CD4-positive, alpha-beta memory T cell (primary cell): ENCODE measurements around the gene REV3L. TPM values are rescaled to one million over a fixed set of nuclear protein-coding genes. Genes with fewer than 3 reads are reported as not detected.

Source experiments
- CTCF ChIA-PET: fragments of 350-600 bp; sonication (Branson Sonifier 250); formaldehyde crosslinking; loops from one replicate; lab custom pipeline; 2021; ENCODE audit warnings: inconsistent platforms; ENCODE audit not compliant: partially characterized antibody; lab: Charles Lee
- POLR2A ChIA-PET: fragments of 350-600 bp; sonication (Branson Sonifier 250); formaldehyde crosslinking; loops from one replicate; lab custom pipeline; 2021; ENCODE audit not compliant: partially characterized antibody; lab: Charles Lee
- DNase-seq, 5 donors: peaks; one replicate each; pipeline versions ENCODE4 v3.0.0 to v3.0.0-alpha.2; 2020 to 2022; ENCODE audit warnings: mixed read lengths in 1 of 5
- H3K27ac ChIP-seq: one replicate; pipeline ENCODE4 v1.7.0; 2013; ENCODE audit warnings: low read depth, low read length
- H3K27me3 ChIP-seq: 2 replicates; pipeline ENCODE4 v1.7.0; 2013; ENCODE audit warnings: mild to moderate bottlenecking, low read length, moderate library complexity; ENCODE audit not compliant: insufficient read depth
- H3K36me3 ChIP-seq: 2 replicates; pipeline ENCODE4 v1.7.0; 2013; ENCODE audit warnings: mild to moderate bottlenecking, low read length, moderate library complexity; ENCODE audit not compliant: insufficient read depth
- H3K4me1 ChIP-seq: 2 replicates; pipeline ENCODE4 v1.7.0; 2013; ENCODE audit warnings: mild to moderate bottlenecking, low read length, moderate library complexity; ENCODE audit not compliant: insufficient read depth
- H3K4me3 ChIP-seq, 2 donors: one replicate each; pipeline ENCODE4 v1.7.0; 2013; ENCODE audit warnings: low read length in 2 of 2, mild to moderate bottlenecking in 1 of 2
- H3K9me3 ChIP-seq, 2 donors: one replicate each; pipeline ENCODE4 v1.7.0; 2013; ENCODE audit warnings: low read length in 2 of 2, control low read depth in 1 of 2; ENCODE audit not compliant: control insufficient read depth in 1 of 2
- H3K27ac Mint-ChIP-seq, 7 donors: one replicate each; pipeline ENCODE4 v1.8.0; 2020 to 2021; ENCODE audit warnings: mixed read lengths in 7 of 7, mild to moderate bottlenecking in 6 of 7, inconsistent platforms in 3 of 7, moderate library complexity in 3 of 7
- H3K27me3 Mint-ChIP-seq, 2 donors: one replicate each; pipeline ENCODE4 v1.8.0; 2020 to 2021; ENCODE audit warnings: mixed read lengths in 2 of 2
- H3K36me3 Mint-ChIP-seq, 2 donors: one replicate each; pipeline ENCODE4 v1.8.0; 2020 to 2021; ENCODE audit warnings: mixed read lengths in 2 of 2, inconsistent platforms in 1 of 2, mild to moderate bottlenecking in 1 of 2
- H3K4me1 Mint-ChIP-seq, 4 donors: one replicate each; pipeline ENCODE4 v1.8.0; 2020 to 2021; ENCODE audit warnings: mixed read lengths in 4 of 4, mild to moderate bottlenecking in 1 of 4
- H3K4me3 Mint-ChIP-seq, 8 donors: one replicate each; pipeline ENCODE4 v1.8.0; 2020 to 2021; ENCODE audit warnings: mixed read lengths in 8 of 8, mild to moderate bottlenecking in 7 of 8, moderate library complexity in 6 of 8, inconsistent platforms in 3 of 8
- H3K9me3 Mint-ChIP-seq, 8 donors: one replicate each; pipeline ENCODE4 v1.8.0; 2020 to 2021; ENCODE audit warnings: mixed read lengths in 8 of 8, mild to moderate bottlenecking in 5 of 8, inconsistent platforms in 3 of 8, moderate library complexity in 1 of 8
- intact Hi-C: fragments of 100-400 bp; cut with micrococcal nuclease; formaldehyde crosslinking; loops from one replicate; pipeline ENCODE4 v1.15.1; 2023
- polyA plus RNA-seq, 2 donors: library from polyadenylated mRNA; unstranded; fragments of 300-500 nt; fragmentation: Illumina TruSeq; gene quantifications; one replicate each; pipeline ENCODE4 v1.2.3, GENCODE V29; 2021
- total RNA-seq, 2 experiments: library from RNA; stranded (reverse); gene quantifications; one replicate each; pipeline ENCODE4 v1.2.3, GENCODE V29; 2021

The REV3L gene
- total and polyA plus RNA-seq, 4 experiments from 2014 or later, result 8.0 to 34.5 (median 24.5) TPM

DNA sequence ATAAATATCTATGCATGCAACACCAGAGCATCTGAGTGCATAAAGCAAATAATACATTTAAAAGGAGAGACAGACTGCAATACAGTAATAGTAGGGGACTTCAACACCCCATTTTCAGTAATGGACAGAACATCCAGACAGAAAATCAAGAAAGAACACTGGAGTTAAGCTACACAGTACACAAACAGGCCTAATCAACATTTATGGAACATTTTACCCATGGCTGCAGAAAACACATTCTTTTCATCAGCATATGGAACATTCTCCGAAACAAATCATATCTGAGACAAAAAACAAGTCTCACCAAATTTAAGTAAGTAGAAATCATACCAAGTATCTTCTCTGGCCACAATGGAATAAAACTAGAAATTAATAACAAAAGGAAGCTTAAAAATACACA lies 50.5 kb downstream of the REV3L start:
- ChIA-PET CTCF (no interaction called here), POLR2A (no interaction called here)
- H3K36me3 ChIP-seq, result no peaks in the 10 kb centered on the region
- Mint-ChIP-seq H3K9me3 (peaks cover 0 to 24% (median 15%) of the 10 kb centered on the region in 8 donors), H3K4me1 (peaks cover 43 to 66% (median 48%) of the 10 kb centered on the region in 4 donors), H3K36me3 (peaks cover 24 to 46% of the 10 kb centered on the region in 2 donors), H3K27me3 (no peaks in the 10 kb centered on the region), H3K27ac (peak overlapping the region in 2 of 7 donors; percentile 39 to 55), H3K4me3 (peak overlapping the region in 2 of 8 donors; percentile 3 to 30)
- peaks cover 14% of the 10 kb centered on the region for H3K4me1 ChIP-seq
- H3K4me3 ChIP-seq, result no peak overlapping the region
- intact Hi-C loops, result no loop called here
- no peak overlapping the region for H3K27ac ChIP-seq
- H3K9me3 ChIP-seq, result no peaks in the 10 kb centered on the region
- DNase-seq, result no peak
- H3K27me3 ChIP-seq, result no peaks in the 10 kb centered on the region

DNA sequence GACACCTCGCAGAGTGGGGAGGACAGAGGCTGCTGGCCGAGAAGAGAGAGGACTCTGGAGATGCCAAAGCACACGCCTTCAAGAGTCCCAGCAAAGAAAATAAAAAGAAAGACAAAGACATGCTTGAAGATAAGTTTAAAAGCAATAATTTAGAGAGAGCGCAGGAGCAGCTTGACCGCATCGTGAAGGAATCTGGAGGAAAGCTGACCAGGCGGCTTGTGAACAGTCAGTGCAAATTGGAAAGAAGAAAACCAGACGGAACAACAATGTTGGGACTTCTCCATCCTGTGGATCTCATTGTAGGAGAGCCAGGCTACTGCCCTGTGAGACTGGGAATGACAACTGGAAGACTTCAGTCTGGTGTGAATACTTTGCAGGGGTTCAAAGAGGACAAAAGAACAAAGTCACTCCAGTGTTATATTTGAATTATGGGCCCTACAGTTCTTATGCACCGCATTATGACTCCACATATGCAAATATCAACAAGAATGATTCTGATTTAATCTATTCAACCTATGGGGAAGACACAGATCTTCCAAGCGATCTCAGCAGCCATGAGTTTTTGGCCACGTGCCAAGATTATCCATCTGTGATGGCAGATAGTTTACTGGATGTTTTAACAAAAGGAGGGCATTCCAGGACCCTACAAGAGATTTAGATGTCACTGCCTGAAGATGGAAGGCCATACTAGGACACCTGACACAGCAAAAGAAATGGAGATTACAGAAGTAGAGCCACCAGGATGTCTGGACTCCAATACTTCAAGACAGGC lies 52.2 kb downstream of the REV3L start:
- Mint-ChIP-seq H3K27me3 (no peaks in the 10 kb centered on the region), H3K27ac (peak overlapping the region in 1 of 7 donors; percentile 25), H3K4me1 (peaks cover 43 to 68% (median 50%) of the 10 kb centered on the region in 4 donors), H3K36me3 (peaks cover 24 to 46% of the 10 kb centered on the region in 2 donors), H3K9me3 (peaks cover 0 to 25% (median 17%) of the 10 kb centered on the region in 8 donors), H3K4me3 (no peak overlapping the region)
- H3K4me3 ChIP-seq, result no peak overlapping the region
- CTCF ChIA-PET, result no interaction called here
- no peaks in the 10 kb centered on the region for H3K9me3 ChIP-seq
- H3K36me3 ChIP-seq, result no peaks in the 10 kb centered on the region
- intact Hi-C loops, result no loop called here
- no peak overlapping the region for H3K27ac ChIP-seq
- peaks cover 28% of the 10 kb centered on the region for H3K4me1 ChIP-seq
- no peak for DNase-seq
- POLR2A ChIA-PET, result no interaction called here
- H3K27me3 ChIP-seq, result no peaks in the 10 kb centered on the region

DNA sequence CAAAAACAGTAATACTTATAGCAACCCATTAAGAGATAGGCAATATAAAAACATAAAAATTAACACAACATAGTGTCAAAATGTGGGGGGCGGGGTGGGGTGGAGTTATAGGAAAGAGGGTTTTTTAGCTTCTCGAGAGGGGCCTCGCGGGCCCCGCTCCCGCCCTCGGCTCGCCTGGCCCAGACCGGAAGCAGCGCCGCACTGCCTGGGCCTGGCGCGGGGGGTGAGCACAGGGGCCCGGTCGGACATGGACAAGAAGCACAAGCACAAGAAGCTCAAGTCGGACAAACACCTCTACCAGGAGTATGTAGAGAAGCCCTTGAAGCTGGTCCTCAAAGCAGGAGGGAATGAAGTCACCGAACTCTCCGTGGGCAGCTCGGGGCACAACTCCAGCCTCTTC lies 53.4 kb downstream of the REV3L start:
- POLR2A ChIA-PET, result no interaction called here
- intact Hi-C loops, result no loop called here
- DNase-seq, result no peak
- H3K36me3 ChIP-seq, result no peaks in the 10 kb centered on the region
- no peak overlapping the region for H3K4me3 Mint-ChIP-seq
- peaks cover 24 to 38% of the 10 kb centered on the region in 2 donors for H3K36me3 Mint-ChIP-seq
- no peaks in the 10 kb centered on the region for H3K9me3 ChIP-seq
- H3K27ac Mint-ChIP-seq, result peak overlapping the region in 3 of 7 donors; percentile 16 to 76 (median 71)
- H3K4me1 Mint-ChIP-seq, result peaks cover 34 to 64% (median 47%) of the 10 kb centered on the region in 4 donors
- no peak overlapping the region for H3K4me3 ChIP-seq
- H3K9me3 Mint-ChIP-seq, result peaks cover 0 to 25% (median 17%) of the 10 kb centered on the region in 8 donors
- peaks cover 28% of the 10 kb centered on the region for H3K4me1 ChIP-seq
- no peaks in the 10 kb centered on the region for H3K27me3 ChIP-seq
- H3K27ac ChIP-seq, result no peak overlapping the region
- H3K27me3 Mint-ChIP-seq, result no peaks in the 10 kb centered on the region
- CTCF ChIA-PET, result interaction anchor here (0.7 kb wide), 1 partner anchor 579 kb away, joined by 3 read pairs; no protein-coding TSS in a partner anchor

GRCh38 chr6:111428811-111429210 lies 54.2 kb downstream of the REV3L start:
- H3K9me3 Mint-ChIP-seq, result peaks cover 0 to 24% (median 17%) of the 10 kb centered on the region in 8 donors
- ChIA-PET CTCF (interaction anchor here (0.7 kb wide), 1 partner anchor 580 kb away, joined by 3 read pairs; no protein-coding TSS in a partner anchor), POLR2A (no interaction called here)
- H3K4me1 Mint-ChIP-seq, result peaks cover 35 to 68% (median 51%) of the 10 kb centered on the region in 4 donors
- peak overlapping the region in 2 of 8 donors; percentile 15 to 49 for H3K4me3 Mint-ChIP-seq
- DNase-seq, result no peak
- Histone ChIP-seq H3K4me1 (peaks cover 31% of the 10 kb centered on the region), H3K27me3 (no peaks in the 10 kb centered on the region), H3K9me3 (no peaks in the 10 kb centered on the region), H3K36me3 (no peaks in the 10 kb centered on the region), H3K4me3 (no peak overlapping the region), H3K27ac (no peak overlapping the region)
- no peaks in the 10 kb centered on the region for H3K27me3 Mint-ChIP-seq
- peaks cover 24 to 38% of the 10 kb centered on the region in 2 donors for H3K36me3 Mint-ChIP-seq
- intact Hi-C loops, result no loop called here
- H3K27ac Mint-ChIP-seq, result peak overlapping the region in 2 of 7 donors; percentile 30 to 75

DNA sequence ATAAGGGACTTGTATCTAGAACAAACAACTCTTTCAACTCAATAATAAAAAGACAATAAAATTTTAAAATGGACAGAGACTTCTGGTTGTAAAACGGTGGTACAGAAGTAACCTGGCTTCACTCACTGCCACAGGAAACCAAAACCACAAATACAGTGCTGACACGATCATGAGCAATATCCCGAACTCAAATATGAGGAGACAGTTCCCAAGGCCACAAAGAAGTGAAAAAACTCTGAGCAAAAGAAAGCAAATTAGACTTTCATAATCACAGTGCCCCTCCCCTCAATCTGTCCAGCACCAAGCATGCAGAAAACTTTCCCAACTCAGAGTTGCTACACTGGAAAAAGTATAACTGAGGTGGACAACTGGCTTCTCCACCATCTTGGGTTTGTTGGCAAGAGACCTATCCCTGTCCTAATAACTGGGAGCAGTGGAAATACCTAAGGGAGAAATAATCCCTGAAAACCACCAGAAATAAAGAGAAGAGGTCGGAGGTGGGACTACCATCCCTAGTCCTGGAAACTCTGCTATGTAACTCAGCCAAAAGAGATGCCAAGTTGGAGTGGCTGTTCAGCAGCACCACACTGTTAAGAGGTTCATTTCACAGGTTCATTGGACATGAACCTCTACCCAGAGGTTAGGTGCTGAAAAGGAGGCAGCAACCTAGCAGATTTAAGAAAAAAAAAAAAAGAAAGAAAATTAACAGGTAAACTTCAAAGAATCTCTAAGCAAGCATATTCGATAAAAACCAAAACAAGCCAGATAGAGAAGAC lies 55.5 kb downstream of the REV3L start:
- Histone ChIP-seq H3K27me3 (no peaks in the 10 kb centered on the region), H3K36me3 (no peaks in the 10 kb centered on the region), H3K9me3 (no peaks in the 10 kb centered on the region), H3K4me1 (peaks cover 26% of the 10 kb centered on the region), H3K4me3 (no peak overlapping the region), H3K27ac (no peak overlapping the region)
- Mint-ChIP-seq H3K4me3 (peak overlapping the region in 7 of 8 donors; percentile 25 to 82 (median 69)), H3K27me3 (no peaks in the 10 kb centered on the region), H3K9me3 (peaks cover 0 to 24% (median 17%) of the 10 kb centered on the region in 8 donors), H3K36me3 (peaks cover 24 to 38% of the 10 kb centered on the region in 2 donors), H3K27ac (peak overlapping the region in 3 of 7 donors; percentile 9 to 67 (median 48)), H3K4me1 (peaks cover 30 to 65% (median 47%) of the 10 kb centered on the region in 4 donors)
- POLR2A ChIA-PET, result no interaction called here
- peak in 4 of 5 donors; percentile 3 to 43 (median 12) for DNase-seq
- intact Hi-C loops, result no loop called here
- CTCF ChIA-PET, result no interaction called here

GRCh38 chr6:111423960-111424846 lies 58.8 kb downstream of the REV3L start:
- no peaks in the 10 kb centered on the region for H3K9me3 ChIP-seq
- peaks cover 22% of the 10 kb centered on the region for H3K4me1 ChIP-seq
- Mint-ChIP-seq H3K9me3 (peaks cover 0 to 17% (median 14%) of the 10 kb centered on the region in 8 donors), H3K27me3 (no peaks in the 10 kb centered on the region), H3K27ac (no peak overlapping the region), H3K4me1 (peaks cover 24 to 40% (median 34%) of the 10 kb centered on the region in 4 donors), H3K4me3 (peak overlapping the region in 1 of 8 donors; percentile 48), H3K36me3 (peaks cover 14 to 23% of the 10 kb centered on the region in 2 donors)
- intact Hi-C loops, result no loop called here
- H3K27me3 ChIP-seq, result no peaks in the 10 kb centered on the region
- POLR2A ChIA-PET, result no interaction called here
- CTCF ChIA-PET, result no interaction called here
- no peak overlapping the region for H3K4me3 ChIP-seq
- H3K27ac ChIP-seq, result no peak overlapping the region
- no peaks in the 10 kb centered on the region for H3K36me3 ChIP-seq
- DNase-seq, result no peak
